HG03097 (cell line): ENCODE results near the gene CFAP221.

Experiments
- ATAC-seq: cut with Tn5 transposase; IDR thresholded peaks from one replicate; pipeline ENCODE4 v1.9.1; 2021; ENCODE audit not compliant: unreplicated experiment, low FRiP score

The CFAP221 gene

DNA sequence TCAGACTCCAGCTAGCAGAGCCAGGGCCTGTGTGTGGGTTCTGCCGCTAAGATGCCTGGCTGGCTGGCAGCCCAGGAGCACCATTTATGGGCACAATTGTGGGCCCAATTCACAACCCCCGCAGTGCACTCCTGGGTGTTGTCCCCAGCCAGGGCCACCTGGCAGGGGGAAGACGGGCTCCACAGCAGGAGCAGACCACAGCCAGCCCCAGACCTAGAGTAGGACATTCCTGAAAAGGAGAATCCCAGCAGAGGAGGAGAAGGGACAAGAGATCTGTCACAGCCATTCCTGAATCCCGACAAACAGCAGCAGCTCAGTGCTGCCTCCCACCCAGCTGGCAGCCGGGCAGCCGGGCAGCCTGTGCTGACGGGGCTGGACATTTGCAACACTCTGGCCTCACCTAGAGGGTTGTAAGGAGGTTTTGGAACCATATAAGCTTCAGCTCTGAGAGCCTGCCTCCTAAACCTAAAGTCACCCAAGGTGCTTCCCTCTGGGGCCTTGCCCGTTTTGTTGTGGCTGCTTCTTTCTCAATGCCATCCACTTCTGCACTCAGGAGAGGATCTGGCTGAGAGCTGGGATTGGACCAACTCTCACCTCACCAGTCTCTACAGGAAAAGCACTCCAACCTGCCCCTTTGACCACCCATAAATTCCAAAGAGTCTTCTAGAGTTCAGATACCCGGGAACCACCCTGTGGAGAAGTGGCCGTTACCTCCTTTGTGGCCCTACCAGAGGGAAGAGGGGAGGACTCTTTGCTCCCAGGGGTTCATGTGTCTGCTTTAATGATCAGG, 130.7 kb downstream of the CFAP221 start:
- ATAC-seq = no peak

DNA sequence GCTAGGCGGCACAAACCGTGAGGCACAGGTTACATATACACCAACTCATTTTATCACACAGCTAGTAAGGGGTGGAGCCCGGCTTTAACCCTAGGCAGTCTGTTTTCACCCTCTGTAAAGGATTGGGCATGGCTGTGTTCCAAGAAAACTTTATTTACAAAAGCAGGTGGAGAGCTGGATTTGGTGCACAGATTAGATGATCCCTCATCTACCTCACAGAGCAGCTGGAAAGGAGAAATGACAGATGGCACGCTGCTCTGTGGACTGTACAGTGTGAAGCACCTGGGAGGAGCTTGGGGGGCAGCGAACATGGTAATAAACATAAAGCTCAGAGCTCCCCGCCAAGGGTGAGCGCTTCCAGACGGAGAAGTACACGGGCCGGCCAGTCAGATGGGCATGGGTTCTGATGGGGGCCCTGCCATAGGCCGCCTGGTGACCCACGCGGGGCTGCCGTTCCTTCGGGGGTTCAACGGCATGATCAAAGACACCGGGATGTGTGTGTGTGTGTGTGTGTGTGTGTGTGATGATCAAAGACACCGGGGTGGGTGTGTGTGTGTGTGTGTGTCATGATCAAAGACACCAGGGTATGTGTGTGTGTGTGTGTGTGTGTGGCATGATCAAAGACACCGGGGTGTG, 133.9 kb downstream of the CFAP221 start:
- no peak for ATAC-seq

DNA sequence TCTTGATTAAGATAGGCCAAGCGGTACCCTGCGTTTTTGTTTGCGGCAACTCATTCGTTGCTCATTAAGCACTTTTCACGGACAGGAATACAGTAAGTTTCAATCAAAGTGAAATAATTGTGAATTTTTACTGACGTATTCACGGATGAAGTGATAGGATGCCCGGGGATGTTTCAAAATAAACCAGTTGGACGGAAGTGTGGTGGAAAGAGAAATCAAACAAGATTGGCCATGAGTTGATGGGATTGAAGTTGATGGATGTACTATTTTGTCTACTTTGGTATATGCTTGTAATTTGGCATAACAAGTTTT, 135.2 kb downstream of the CFAP221 start:
- ATAC-seq = no peak

DNA sequence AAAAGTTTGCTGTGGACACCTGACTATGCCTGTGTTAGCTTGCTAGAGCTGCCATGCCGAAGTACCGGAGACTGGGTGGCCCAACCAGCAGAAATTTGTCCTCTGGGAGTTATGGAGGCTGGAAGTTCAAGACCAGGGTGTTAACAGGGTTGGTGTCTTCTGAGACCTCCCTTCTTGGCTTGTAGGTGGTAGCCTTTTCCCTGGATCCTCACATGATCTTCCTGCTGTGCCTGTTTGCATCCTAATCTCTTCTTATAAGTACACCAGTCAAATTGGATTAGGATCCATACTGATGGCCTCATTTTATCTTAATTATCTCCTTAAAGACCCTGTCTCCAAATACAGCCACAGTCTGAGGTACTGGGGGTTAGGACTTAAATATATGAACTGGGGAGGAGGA, 135.6 kb downstream of the CFAP221 start:
- ATAC-seq = no peak

DNA sequence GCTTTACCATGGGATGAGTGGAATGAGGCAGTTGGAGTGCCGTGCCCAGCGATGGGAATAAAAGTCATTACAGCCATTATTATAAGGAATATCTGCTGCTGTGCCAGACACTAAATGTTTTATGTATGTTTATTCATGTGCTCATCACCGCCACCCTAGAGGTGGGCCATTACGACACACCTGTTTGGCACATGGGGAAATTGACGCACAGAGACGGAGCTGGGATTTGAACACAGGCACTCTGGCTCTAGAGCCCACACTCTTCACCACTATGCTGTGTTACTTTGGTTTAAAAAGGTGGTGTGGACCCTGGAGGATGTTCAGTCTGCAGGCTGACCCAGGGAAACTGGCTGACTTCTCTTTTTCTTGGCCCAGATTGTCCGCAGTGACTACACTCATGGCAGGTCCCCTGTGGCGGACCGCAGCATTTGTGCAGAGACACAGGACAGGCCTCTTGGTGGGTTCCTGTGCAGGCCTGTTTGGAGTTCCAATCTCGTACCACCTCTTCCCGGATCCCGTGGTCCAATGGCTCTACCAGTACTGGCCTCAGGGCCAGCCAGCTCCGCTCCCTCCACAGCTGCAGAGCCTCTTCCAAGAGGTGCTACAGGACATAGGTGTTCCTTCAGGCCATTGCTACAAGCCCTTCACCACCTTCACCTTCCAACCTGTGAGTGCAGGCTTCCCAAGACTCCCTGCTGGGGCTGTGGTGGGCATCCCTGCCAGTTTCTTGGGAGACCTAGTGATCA, 136.4 kb downstream of the CFAP221 start:
- ATAC-seq = no peak

DNA sequence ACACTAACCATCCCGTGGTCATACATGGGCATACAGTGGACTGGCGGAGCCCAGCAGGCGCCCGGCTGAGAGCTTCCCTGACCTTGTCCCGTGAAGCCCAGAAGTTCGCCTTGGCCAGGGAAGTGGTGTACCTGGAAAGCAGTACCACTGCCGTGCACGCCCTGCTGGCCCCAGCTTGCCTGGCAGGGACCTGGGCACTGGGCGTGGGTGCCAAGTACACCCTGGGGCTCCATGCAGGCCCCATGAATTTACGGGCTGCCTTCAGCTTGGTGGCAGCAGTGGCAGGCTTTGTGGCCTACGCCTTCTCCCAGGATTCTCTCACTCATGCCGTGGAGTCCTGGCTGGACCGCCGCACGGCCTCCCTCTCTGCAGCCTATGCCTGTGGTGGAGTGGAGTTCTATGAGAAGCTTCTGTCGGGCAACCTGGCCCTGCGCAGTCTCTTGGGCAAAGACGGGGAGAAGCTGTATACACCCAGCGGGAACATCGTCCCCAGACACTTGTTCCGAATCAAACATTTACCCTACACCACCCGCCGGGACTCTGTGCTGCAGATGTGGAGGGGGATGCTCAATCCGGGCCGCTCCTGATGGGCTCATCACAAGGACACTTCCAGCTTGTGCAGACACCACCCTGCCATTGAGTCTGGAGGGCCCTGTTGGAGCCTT, 137.1 kb downstream of the CFAP221 start:
- ATAC-seq = no peak

DNA sequence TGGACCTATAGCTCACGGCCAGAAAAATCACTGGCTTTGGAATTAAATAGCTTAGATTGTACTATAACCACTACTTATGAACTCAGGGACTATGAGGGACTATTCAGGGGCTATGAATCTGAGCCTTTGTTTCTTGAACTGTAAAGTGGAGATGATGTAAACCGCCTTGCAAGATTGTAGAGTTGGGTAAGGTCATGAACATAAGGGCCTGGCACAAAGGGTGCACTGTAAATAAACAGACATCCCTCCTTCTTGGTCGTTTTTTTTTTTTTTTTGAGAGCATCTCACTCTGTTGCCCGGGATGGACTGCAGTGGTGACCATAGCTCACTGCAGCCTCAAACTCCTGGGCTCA, 137.6 kb downstream of the CFAP221 start:
- ATAC-seq = no peak

DNA sequence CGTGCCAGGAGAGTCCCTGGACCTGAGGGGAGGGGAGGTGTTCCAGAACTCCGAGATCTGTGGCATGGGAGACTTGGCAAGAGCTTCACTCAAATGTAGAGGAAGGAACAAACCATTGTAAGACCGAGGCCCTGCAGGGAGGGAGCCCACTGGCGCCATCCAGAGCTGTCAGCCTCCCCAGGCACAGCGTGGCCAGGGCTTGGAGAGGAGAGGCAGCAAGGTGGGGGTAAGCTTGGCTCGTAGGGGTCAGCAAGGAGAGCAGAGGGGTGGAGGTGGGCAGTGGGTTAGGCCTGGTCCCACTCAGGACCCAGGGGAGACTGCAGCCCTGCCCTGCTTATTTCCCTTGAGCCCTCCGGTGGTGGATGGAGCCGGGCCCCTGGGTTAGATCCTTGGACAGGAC, 138.3 kb downstream of the CFAP221 start:
- no peak for ATAC-seq

DNA sequence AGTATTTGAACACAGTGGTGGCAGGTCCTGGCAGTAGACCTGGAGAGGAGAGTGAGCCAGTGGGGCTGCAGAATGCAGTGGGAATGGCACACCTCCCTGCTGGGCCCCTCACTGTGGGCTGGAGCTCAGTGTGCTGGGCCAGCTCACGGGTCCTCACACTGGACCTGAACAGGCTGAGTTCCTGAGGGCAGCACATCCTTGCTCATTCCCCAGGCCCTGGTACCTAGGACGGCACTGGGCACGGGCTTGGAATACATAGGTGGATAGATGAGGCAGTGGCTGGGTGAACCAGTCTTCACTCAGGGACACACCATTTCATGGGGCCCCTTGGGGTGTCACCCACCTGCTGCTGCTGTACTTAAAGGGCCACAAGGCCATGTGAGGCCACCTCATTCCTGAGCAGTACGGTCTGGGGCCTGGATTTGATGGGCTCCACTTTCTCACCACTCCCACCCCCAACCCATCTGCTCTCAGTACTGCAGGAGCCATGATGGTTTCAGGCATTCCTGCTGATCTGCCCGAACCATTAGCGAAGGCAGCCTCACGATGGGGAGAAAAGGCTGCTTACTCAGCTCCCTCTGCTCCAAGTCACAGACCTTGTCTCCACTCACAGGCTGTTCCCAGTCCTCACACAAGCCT, 138.9 kb downstream of the CFAP221 start:
- no peak for ATAC-seq

DNA sequence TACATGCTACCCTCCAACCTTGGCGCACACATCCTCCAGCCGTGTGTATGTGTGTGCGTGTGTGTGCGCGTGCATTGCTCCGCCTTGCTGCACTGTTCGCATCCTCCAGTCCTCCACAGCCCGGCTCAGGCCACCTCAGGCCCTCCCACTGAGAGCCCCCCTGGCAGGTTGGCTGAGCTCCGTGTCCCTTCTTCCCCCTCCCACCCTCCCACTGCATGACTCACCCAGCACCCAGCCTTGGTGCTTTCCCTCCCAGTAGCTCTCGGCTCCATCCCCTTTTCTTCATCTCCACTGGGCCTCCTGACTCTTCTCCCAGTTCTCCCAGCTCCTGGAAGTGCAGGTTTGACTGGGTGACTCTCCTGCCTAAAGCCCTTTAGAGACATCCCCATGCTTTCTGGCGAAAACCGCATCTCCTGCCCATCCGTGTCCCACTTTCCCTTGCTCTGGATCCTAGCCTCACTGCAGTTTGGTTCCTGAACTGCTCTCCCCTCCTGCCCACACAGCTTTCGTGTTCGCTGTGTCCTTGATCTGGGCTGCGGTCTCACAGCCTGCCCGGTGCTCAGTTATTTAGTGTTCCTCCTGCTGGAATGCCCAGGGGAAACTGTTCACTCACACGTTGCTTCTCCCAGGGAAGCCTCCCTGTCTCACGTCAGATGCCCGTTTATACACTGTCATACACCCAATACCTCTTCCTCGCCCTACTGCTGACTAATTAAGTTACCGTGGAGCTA, 139.6 kb downstream of the CFAP221 start:
- no peak for ATAC-seq

DNA sequence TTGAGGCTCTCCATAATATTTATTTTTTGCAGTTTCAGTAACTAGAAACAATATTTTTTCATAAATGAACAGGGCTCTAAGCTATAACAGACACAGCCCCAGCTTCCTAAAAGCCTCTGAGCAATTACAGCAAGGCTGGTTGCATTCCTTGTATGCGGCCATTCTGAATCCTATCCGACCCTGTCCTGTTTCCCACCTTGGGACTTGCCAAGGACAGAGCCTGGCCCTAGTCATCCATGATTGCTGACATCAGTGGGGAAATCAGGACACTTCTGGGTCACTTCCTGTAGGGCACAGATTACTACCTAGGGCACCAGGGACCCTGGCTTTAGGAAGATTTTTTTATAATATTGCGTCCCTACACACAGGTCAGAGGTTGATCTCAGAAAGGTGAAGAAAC, 140.3 kb downstream of the CFAP221 start:
- no peak for ATAC-seq

DNA sequence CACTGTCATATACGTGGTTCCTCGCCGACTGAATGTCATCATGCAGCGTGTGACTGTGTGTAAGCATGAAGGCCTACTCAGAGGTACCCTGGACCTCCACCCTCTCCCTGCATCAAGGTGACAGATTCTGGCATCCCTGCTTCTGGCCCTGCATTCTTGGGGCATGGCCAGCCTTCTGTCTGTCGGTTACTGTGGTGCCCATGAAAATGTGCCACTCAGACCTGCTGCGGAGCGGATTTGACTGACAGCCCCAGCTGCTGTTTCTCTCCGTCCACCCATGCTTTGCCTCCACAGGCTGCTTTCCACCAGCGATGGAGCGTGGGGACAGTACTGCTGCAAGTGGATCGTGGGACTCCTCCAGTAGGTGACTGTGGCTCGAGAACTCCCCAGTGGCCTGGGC, 144.4 kb downstream of the CFAP221 start:
- ATAC-seq = no peak

DNA sequence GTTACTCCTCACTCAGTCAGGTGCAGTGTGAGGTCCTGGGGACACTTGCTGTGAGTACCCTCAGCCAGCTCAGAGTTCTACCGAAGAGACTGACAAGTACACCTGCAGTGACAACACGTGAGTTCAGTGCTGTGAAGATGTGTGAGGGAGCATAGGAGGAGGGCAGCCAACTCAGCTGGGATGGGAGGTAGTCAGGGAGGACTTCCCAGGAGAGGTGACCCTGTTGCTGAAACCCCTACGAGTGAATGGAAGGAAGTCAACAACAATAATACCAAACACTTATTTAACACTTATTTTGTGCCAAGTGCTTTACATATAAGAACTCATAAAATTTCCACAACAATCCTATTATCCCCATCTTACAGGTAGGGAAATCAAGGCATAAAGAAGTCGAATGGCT, 145.0 kb downstream of the CFAP221 start:
- no peak for ATAC-seq

DNA sequence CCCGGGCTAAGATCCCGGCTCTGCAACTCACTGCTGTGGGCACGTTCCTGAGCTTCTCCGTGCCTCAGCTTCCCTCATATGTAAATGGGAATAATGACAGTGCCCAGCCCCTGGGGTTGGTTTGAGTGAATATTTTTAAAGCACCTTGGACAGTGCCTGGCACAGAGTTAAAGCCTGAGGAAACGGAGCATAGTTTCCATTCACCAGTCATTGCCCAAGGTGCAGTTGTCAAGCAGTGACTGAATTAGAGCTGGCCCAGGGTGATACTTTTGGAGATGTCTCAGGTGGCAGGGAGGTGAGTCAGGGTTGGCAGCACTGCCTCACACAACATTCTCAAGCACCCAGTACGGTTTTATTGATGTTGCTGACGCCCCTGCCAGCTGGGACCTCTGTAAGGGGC, 146.9 kb downstream of the CFAP221 start:
- no peak for ATAC-seq

DNA sequence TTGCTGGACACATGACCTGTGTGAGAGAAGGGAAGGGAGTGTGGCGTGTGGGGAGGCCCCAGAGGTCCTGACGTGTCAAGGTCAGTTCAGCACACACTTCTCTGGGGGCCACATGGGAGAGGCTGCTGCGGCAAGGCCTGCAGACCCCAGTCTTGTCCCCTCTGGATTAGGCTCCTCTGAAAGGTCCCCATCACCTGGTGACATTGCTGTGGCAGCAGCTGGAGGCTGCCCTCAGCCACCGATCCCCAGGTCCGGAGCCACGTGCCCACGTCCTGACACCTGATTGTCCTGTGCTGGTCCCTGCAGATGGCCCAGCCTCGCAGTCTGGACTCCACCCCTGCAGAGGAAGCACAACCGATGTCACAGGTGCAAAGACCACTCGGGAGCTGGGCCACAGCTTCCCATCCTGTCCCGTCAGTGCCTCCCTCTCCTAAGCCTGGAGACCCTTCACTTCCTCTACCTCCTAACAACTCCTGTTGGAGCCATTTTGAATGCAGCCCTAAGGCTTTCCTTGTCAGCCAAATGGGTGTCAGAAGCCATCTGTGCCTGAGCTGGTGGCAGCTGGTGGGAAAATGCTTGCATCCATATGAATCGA, 147.5 kb downstream of the CFAP221 start:
- ATAC-seq = no peak

DNA sequence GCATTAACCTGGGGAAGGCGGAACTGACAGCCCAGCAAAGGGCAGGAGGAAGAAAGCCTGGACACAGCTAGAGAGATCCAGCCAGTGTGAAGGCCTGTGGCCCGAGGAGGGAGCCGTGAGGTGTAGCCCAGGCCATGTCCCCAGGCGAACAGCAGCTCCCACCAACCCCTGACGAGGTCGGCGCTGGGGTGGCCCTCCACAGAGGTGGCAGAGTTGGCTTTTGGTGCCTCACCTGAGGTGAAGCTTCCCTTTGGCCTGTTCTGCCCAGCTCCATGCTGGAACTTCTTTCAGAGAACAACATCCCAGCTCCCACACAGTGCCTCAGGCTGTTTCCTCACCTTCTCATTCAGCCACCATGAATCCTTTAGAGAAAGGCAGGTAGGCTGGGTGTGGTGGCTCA, 148.1 kb downstream of the CFAP221 start:
- no peak for ATAC-seq

DNA sequence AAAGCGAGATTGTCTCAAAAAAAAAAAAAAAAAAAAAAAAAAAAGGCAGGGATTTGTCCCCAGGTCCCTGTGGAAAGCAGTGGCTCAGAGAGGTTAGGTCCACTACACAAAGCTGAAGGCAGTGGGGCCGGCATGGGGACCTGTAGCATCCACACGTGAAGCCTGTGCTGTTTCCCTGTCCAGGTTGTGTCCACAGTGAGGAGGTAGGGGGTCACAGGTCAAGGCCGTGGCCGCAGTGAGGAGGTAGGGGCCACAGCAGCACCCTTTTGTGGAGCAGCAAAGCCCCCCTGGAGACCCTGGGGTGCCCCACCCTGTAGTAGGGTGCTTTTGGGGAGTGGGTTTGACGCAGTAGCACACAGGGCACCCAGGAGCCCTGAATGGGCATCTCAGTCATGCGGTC, 148.7 kb downstream of the CFAP221 start:
- ATAC-seq = no peak

DNA sequence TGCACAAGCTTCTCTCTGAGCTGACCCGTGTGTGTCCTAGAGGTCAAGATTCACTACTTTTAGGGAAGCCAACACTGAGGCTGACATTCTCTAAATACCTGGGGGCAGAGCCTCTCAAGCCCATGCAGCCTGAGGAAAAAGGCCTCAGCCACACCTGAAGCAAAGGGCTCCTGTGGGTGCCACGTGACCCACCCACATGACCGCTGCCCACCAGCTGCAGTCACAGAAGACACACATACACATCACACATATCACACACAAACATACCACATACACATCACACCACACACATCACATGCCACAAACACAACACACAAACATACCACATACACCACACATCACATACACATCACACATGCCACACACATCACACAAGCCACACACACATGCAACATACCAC, 149.3 kb downstream of the CFAP221 start:
- no peak for ATAC-seq

DNA sequence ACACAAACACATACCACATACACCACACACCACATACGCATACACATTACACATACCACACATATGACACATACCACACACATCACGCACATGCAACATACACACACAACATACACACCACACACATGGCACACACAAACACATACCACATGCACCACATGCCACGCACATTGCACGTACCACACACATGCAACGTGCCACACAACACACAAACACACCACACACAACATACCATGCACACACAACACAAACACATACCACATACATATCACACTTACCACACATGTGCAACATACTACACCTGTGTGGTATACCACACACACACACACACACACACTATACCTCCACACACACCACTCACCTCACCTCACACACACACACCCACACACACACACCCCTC, 149.7 kb downstream of the CFAP221 start:
- no peak for ATAC-seq

DNA sequence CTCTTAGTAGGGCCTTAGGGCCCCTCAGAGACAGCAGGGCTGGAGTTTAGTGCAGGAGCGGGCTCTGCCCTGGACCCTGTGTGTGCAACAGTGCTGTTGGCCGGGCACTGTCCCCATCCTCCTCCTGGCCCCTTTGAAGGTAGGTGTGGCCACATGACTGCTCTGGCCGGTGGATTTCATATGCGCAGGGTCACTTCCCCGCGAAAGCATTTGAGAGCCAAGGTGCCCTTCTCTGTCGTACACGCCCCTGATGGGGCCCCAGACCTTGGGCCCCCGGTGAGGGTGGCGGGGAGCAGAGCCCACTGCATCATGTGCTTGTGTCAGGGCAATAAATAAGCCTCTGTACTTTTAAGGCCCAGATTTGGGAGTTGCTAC, 150.2 kb downstream of the CFAP221 start:
- ATAC-seq = no peak
